Thymus (tissue), 11 donors: ENCODE results near the gene RAB24. TPM values are rescaled to one million over a fixed set of nuclear protein-coding genes. Genes with fewer than 3 reads are reported as not detected.
A peak's percentile ranks its signal among the peaks of the same experiment; 100 is the strongest.
"Not testable (repeated sequence)": the region's sequence is repeated elsewhere in the genome, so short reads cannot be mapped to it uniquely, and the experiment has no call there.

Source experiments
- DNase-seq, 9 donors: peaks; one replicate each; pipeline ENCODE4 v3.0.0-alpha.2; 2013; ENCODE audit warnings: low spot score in 9 of 9, low read depth in 6 of 9, missing footprints in 1 of 9
- H3K27ac ChIP-seq, 2 donors: one replicate each; pipeline ENCODE4 v1.5.1; 2013; ENCODE audit warnings: control low read depth in 1 of 2, low read depth in 1 of 2, low read length in 1 of 2, mild to moderate bottlenecking in 1 of 2, moderate library complexity in 1 of 2
- H3K27me3 ChIP-seq, 2 donors: one replicate each; pipeline ENCODE4 v1.5.1; 2013; ENCODE audit warnings: low read length in 1 of 2; ENCODE audit not compliant: control insufficient read depth in 2 of 2, insufficient read depth in 1 of 2
- H3K36me3 ChIP-seq, 2 donors: one replicate each; pipeline ENCODE4 v1.5.1; 2013; ENCODE audit warnings: low read length in 1 of 2, mild to moderate bottlenecking in 1 of 2, moderate library complexity in 1 of 2; ENCODE audit not compliant: control insufficient read depth in 2 of 2, insufficient read depth in 2 of 2
- H3K4me1 ChIP-seq, 2 donors: one replicate each; pipeline ENCODE4 v1.5.1; 2013; ENCODE audit warnings: low read length in 2 of 2; ENCODE audit not compliant: control insufficient read depth in 2 of 2, insufficient read depth in 2 of 2
- H3K4me3 ChIP-seq, 2 donors: one replicate each; pipeline ENCODE4 v1.5.1; 2013; ENCODE audit warnings: low read length in 2 of 2, control low read depth in 1 of 2, mild to moderate bottlenecking in 1 of 2
- H3K9me3 ChIP-seq, 2 donors: one replicate each; pipeline ENCODE4 v1.5.1; 2013; ENCODE audit warnings: low read length in 1 of 2, mild to moderate bottlenecking in 1 of 2; ENCODE audit not compliant: control insufficient read depth in 2 of 2, insufficient read depth in 1 of 2
- WGBS: extraction: QIAGEN DNeasy Blood & Tissue Kit; methylation state at CpG from one replicate; pipeline ENCODE4 v1.1.7; 2013; 5-methylcytosine and 5-hydroxymethylcytosine counted together
- polyA plus RNA-seq: library from polyadenylated mRNA; stranded (reverse); fragments of 200-250 nt; gene quantifications from one replicate; pipeline ENCODE4 v1.2.3, GENCODE V29; 2013
- total RNA-seq: library from RNA; stranded (reverse); fragments of 120-200 nt; gene quantifications from one replicate; pipeline ENCODE4 v1.2.4, GENCODE V29; 2013
- donor health status: healthy.

The RAB24 gene
- total and polyA plus RNA-seq, 2 donors = 15.9 to 82.8 TPM

GRCh38 chr5:177269976-177270375, 33.5 kb downstream of the RAB24 start:
- peaks cover 42 to 85% of the 10 kb centered on the region in 2 donors for H3K36me3 ChIP-seq
- H3K27ac ChIP-seq = no peak overlapping the region
- 94% methylated on average over 3 of the region's 3 CpGs for whole genome bisulfite sequencing
- no peaks in the 10 kb centered on the region for H3K9me3 ChIP-seq
- peak in 1 of 9 donors; percentile 6 for DNase-seq
- H3K27me3 ChIP-seq = no peaks in the 10 kb centered on the region
- peaks cover 0 to 3% of the 10 kb centered on the region in 2 donors for H3K4me1 ChIP-seq
- H3K4me3 ChIP-seq = no peak overlapping the region

- Histone ChIP-seq H3K36me3 (peaks cover 42 to 86% of the 10 kb centered on the region in 2 donors), H3K27me3 (no peaks in the 10 kb centered on the region), H3K9me3 (no peaks in the 10 kb centered on the region), H3K4me1 (peaks cover 0 to 3% of the 10 kb centered on the region in 2 donors), H3K27ac (no peak overlapping the region), H3K4me3 (no peak overlapping the region)
- no peak for DNase-seq
- 96% methylated on average over 7 of the region's 7 CpGs for WGBS
Observed at GRCh38 chr5:177269232-177269895, 34.2 kb downstream of the RAB24 start.

- 97% methylated on average over 16 of the region's 16 CpGs for WGBS
- no peak for DNase-seq
- no peaks in the 10 kb centered on the region for H3K9me3 ChIP-seq
- no peaks in the 10 kb centered on the region for H3K27me3 ChIP-seq
- H3K4me1 ChIP-seq = no peaks in the 10 kb centered on the region
- H3K27ac ChIP-seq = no peak overlapping the region
- no peak overlapping the region for H3K4me3 ChIP-seq
- peaks cover 40 to 72% of the 10 kb centered on the region in 2 donors for H3K36me3 ChIP-seq
Observed at GRCh38 chr5:177265395-177265794, 38.1 kb downstream of the RAB24 start.

- no peak overlapping the region for H3K27ac ChIP-seq
- H3K4me3 ChIP-seq = no peak overlapping the region
- no peaks in the 10 kb centered on the region for H3K4me1 ChIP-seq
- peaks cover 45 to 72% of the 10 kb centered on the region in 2 donors for H3K36me3 ChIP-seq
- no peaks in the 10 kb centered on the region for H3K27me3 ChIP-seq
- no peak for DNase-seq
- 95% methylated on average over 1 of the region's 1 CpG for WGBS
- H3K9me3 ChIP-seq = no peaks in the 10 kb centered on the region
Observed at GRCh38 chr5:177264178-177264577, 39.3 kb downstream of the RAB24 start.

GRCh38 chr5:177261510-177261909, 42.0 kb downstream of the RAB24 start:
- H3K4me3 ChIP-seq = no peak overlapping the region
- no peaks in the 10 kb centered on the region for H3K9me3 ChIP-seq
- 98% methylated on average over 1 of the region's 1 CpG for WGBS
- no peak overlapping the region for H3K27ac ChIP-seq
- peaks cover 54 to 75% of the 10 kb centered on the region in 2 donors for H3K36me3 ChIP-seq
- H3K27me3 ChIP-seq = no peaks in the 10 kb centered on the region
- DNase-seq = no peak
- no peaks in the 10 kb centered on the region for H3K4me1 ChIP-seq

GRCh38 chr5:177260961-177261360, 42.6 kb downstream of the RAB24 start:
- Histone ChIP-seq H3K4me1 (no peaks in the 10 kb centered on the region), H3K4me3 (no peak overlapping the region), H3K27ac (no peak overlapping the region), H3K9me3 (no peaks in the 10 kb centered on the region), H3K27me3 (no peaks in the 10 kb centered on the region), H3K36me3 (peaks cover 52 to 74% of the 10 kb centered on the region in 2 donors)
- WGBS = 99% methylated on average over 7 of the region's 7 CpGs
- DNase-seq = no peak

GRCh38 chr5:177258711-177259110, 44.8 kb downstream of the RAB24 start:
- peaks cover 50 to 75% of the 10 kb centered on the region in 2 donors for H3K36me3 ChIP-seq
- not testable (repeated sequence) for H3K4me3 ChIP-seq, DNase-seq, H3K4me1 ChIP-seq, H3K27me3 ChIP-seq, H3K27ac ChIP-seq, H3K9me3 ChIP-seq
- 98% methylated on average over 7 of the region's 7 CpGs for WGBS

- Histone ChIP-seq H3K36me3 (peaks cover 63 to 85% of the 10 kb centered on the region in 2 donors), H3K4me1 (no peaks in the 10 kb centered on the region)
Observed at GRCh38 chr5:177256296-177256695, 47.2 kb downstream of the RAB24 start.

GRCh38 chr5:177253252-177253651, 50.3 kb downstream of the RAB24 start:
- H3K27ac ChIP-seq = no peak overlapping the region
- H3K9me3 ChIP-seq = no peaks in the 10 kb centered on the region
- no peak for DNase-seq
- no peaks in the 10 kb centered on the region for H3K27me3 ChIP-seq
- WGBS = 100% methylated on average over 1 of the region's 1 CpG
- peaks cover 57 to 81% of the 10 kb centered on the region in 2 donors for H3K36me3 ChIP-seq
- H3K4me1 ChIP-seq = no peaks in the 10 kb centered on the region
- no peak overlapping the region for H3K4me3 ChIP-seq

More at GRCh38 chr5:177256296-177256695, 47.2 kb downstream of the RAB24 start:
- no peak overlapping the region for H3K27ac ChIP-seq
- no peak for DNase-seq
- no peak overlapping the region for H3K4me3 ChIP-seq
- no peaks in the 10 kb centered on the region for H3K27me3 ChIP-seq
- H3K9me3 ChIP-seq = no peaks in the 10 kb centered on the region
- 88% methylated on average over 5 of the region's 5 CpGs for WGBS
